ENCODE measurements around the gene SLC9A8.

DNA sequence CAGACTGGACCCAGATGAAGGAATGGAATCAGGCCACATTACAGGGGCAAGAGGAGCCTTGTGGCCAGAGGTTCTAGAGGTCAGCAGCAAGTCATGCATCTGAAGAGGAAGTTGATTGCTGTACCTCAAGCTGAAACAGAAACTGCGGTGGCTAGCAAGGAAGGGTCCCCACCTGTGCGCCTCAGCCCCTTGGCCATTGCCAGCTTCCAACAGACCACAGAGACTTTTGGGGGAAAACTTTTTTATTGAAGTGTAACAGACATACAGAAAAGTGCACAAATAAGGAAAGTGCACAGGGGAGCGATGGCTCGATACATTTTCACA is 26.8 kb upstream of the SLC9A8 start:
- TF ChIP-seq EZH2 (IDR thresholded peaks at IDR 0.05; ENCODE audit: insufficient read depth, poor library complexity, severe bottlenecking) (no peak), EZH2phosphoT487 (IDR thresholded peaks at IDR 0.05; ENCODE audit: insufficient read depth, low read depth) (no peak)
